HepG2 (cell line): ENCODE data around the gene SCN4B. TPM values are rescaled to one million over a fixed set of nuclear protein-coding genes. Genes with fewer than 3 reads are reported as not detected.

ENCODE experiments used
- ARID5B ChIP-seq: IDR thresholded peaks from 2 replicates; pipeline ENCODE4 v1.4.0; 2020; ENCODE audit warnings: mild to moderate bottlenecking, missing genetic modification reagents
- ATF3 ChIP-seq: sonication (generic); formaldehyde crosslinking; IDR thresholded peaks from 2 replicates; pipeline ENCODE4 v1.4.0; 2020; ENCODE audit warnings: missing genetic modification reagents
- EED ChIP-seq: sonication (generic); formaldehyde crosslinking; IDR thresholded peaks from 2 replicates; pipeline ENCODE4 v1.5.0; 2020; ENCODE audit warnings: mild to moderate bottlenecking, missing genetic modification reagents
- FUBP1 ChIP-seq: sonication (generic); formaldehyde crosslinking; IDR thresholded peaks from 2 replicates; pipeline ENCODE4 v1.5.1; 2020; ENCODE audit warnings: missing genetic modification reagents, mild to moderate bottlenecking, borderline replicate concordance
- KDM5A ChIP-seq: fragments of 200-600 bp; sonication (generic); IDR thresholded peaks from 2 replicates; pipeline ENCODE4 v1.7.0; 2018; ENCODE audit warnings: antibody characterized with exemption, mild to moderate bottlenecking, low read length, borderline replicate concordance
- MXD4 ChIP-seq: IDR thresholded peaks from 2 replicates; pipeline ENCODE4 v1.6.1; 2016; ENCODE audit warnings: mild to moderate bottlenecking, missing biosample characterization, missing genetic modification reagents
- NCOA5 ChIP-seq: sonication (generic); formaldehyde crosslinking; IDR thresholded peaks from 2 replicates; pipeline ENCODE4 v1.4.0; 2020; ENCODE audit warnings: missing genetic modification reagents
- PAXIP1 ChIP-seq: sonication (generic); formaldehyde crosslinking; conservative IDR thresholded peaks from 2 replicates; pipeline ENCODE4 v1.4.0; 2020; ENCODE audit warnings: mild to moderate bottlenecking, missing genetic modification reagents, moderate library complexity
- TBX2 ChIP-seq: sonication (generic); formaldehyde crosslinking; IDR thresholded peaks from 2 replicates; pipeline ENCODE4 v1.5.0; 2020; ENCODE audit warnings: missing genetic modification reagents, mild to moderate bottlenecking, borderline replicate concordance
- ZBTB38 ChIP-seq: sonication (generic); formaldehyde crosslinking; IDR thresholded peaks from 2 replicates; pipeline ENCODE4 v1.5.1; 2020; ENCODE audit warnings: mild to moderate bottlenecking, missing genetic modification reagents
- ZFP91 ChIP-seq: sonication (generic); formaldehyde crosslinking; IDR thresholded peaks from 2 replicates; pipeline ENCODE4 v1.9.0; 2022; ENCODE audit warnings: missing genetic modification reagents, mild to moderate bottlenecking, borderline replicate concordance
- ZNF326 ChIP-seq: sonication (generic); formaldehyde crosslinking; IDR thresholded peaks from 2 replicates; pipeline ENCODE4 v1.4.0; 2020; ENCODE audit warnings: missing genetic modification reagents, borderline replicate concordance
- ZNF414 ChIP-seq: sonication (generic); formaldehyde crosslinking; IDR thresholded peaks from 2 replicates; pipeline ENCODE4 v1.5.0; 2020; ENCODE audit warnings: missing genetic modification reagents
- ZNF724P ChIP-seq: sonication (generic); formaldehyde crosslinking; IDR thresholded peaks from 2 replicates; pipeline ENCODE4 v1.8.0; 2022; ENCODE audit warnings: missing genetic modification reagents, borderline replicate concordance
- ZNF790 ChIP-seq: sonication (generic); formaldehyde crosslinking; IDR thresholded peaks from 2 replicates; pipeline ENCODE4 v1.8.0; 2022; ENCODE audit warnings: missing genetic modification reagents, mild to moderate bottlenecking, borderline replicate concordance
- polyA plus RNA-seq, 8 experiments: library from polyadenylated mRNA; depleted of rRNA in 3 of 8; stranded (reverse) in 7 of 8; unstranded in 1 of 8; fragments of >200 nt; fragmentation: Illumina TruSeq in 4 of 8; extraction: Trizol in 4 of 8; gene quantifications; 2 replicates each; pipeline versions ENCODE4 v1.2.1 to v1.2.3, GENCODE V29; 2011 to 2016; ENCODE audit warnings: low read depth in 4 of 8, missing spikeins in 1 of 8, mixed read lengths in 1 of 8; ENCODE audit not compliant: insufficient read depth in 1 of 8
- total RNA-seq, 5 experiments: library from RNA; depleted of rRNA; stranded (reverse); fragments of >200 nt; fragmentation: Illumina TruSeq; extraction: Trizol; gene quantifications; 2 replicates each; pipeline ENCODE4 v1.2.3, GENCODE V29; 2016; ENCODE audit warnings: low read depth in 1 of 5

Gene SCN4B
- total and polyA plus RNA-seq, 2 of the 13 experiments (the other 11 are each of a cell fraction or from before 2014, with no cell fraction given) = 0.04 to 0.29 TPM

GRCh38 chr11:118095967-118096367, 56.7 kb downstream of the SCN4B start (continued):
- no peak for TF ChIP-seq ZNF414 (CRISPR knock-in tag)
- TF ChIP-seq FUBP1 (CRISPR knock-in tag) = no peak
- peak; percentile 93 for TF ChIP-seq PAXIP1 (CRISPR knock-in tag)
- peak; percentile 95 for TF ChIP-seq ARID5B (CRISPR knock-in tag)
- TF ChIP-seq ZNF326 = no peak
- TF ChIP-seq ZNF790 = no peak
- TF ChIP-seq TBX2 (CRISPR knock-in tag) = peak; percentile 77; the same call in 1 of the 2 replicates
- peak; percentile 55; the same call in 1 of the 2 replicates for TF ChIP-seq ZFP91 (CRISPR knock-in tag)
- no peak for TF ChIP-seq ZNF724P
- TF ChIP-seq ZBTB38 = no peak
- TF ChIP-seq NCOA5 (CRISPR knock-in tag) = no peak
- no peak for TF ChIP-seq EED (CRISPR knock-in tag)
- TF ChIP-seq KDM5A = no peak
- TF ChIP-seq ATF3 (CRISPR knock-in tag) = no peak
- no peak for TF ChIP-seq MXD4
